B cell (primary cell): Measurements from ENCODE around the gene RGL1. TPM values are rescaled to one million over a fixed set of nuclear protein-coding genes. Genes with fewer than 3 reads are reported as not detected.

Source experiments
- ATAC-seq: fragments of 200-7000 bp; cut with Tn5 transposase; one replicate; pipeline ENCODE4 v1.10.0; 2021; ENCODE audit warnings: low read depth, mild to moderate bottlenecking, moderate number of reproducible peaks, moderate library complexity
- CTCF ChIA-PET: fragments of 350-600 bp; sonication (Branson Sonifier 250); formaldehyde crosslinking; loops from one replicate; lab custom pipeline; 2021; ENCODE audit warnings: antibody characterized with exemption, inconsistent platforms; lab: Charles Lee
- POLR2A ChIA-PET: fragments of 350-600 bp; sonication (Branson Sonifier 250); formaldehyde crosslinking; loops from one replicate; lab custom pipeline; 2021; ENCODE audit warnings: antibody characterized with exemption; lab: Charles Lee
- DNase-seq: peaks from one replicate; pipeline ENCODE4 v3.0.0; 2013
- H2AFZ ChIP-seq: 2 replicates; pipeline ENCODE4 v1.6.1; 2012; ENCODE audit warnings: mild to moderate bottlenecking, low read depth, low read length; ENCODE audit not compliant: insufficient read depth, poor library complexity, severe bottlenecking
- H3K27ac ChIP-seq, 2 donors: 1 replicate in 1 of 2; 2 replicates in 1 of 2; pipeline ENCODE4 v1.5.1; 2012 to 2013; ENCODE audit warnings: low read length in 2 of 2, mild to moderate bottlenecking in 2 of 2, moderate library complexity in 1 of 2
- H3K27me3 ChIP-seq, 4 experiments: fragments of 200-600 bp in 1 of 4; sonication (generic) in 1 of 4; replicated peaks in 1 of 4; 1 replicate in 2 of 4; 2 replicates in 2 of 4; pipeline versions ENCODE4 v1.6.1 to v1.7.0; 2013 to 2016; ENCODE audit warnings: low read length in 3 of 4, mild to moderate bottlenecking in 2 of 4, mixed read lengths in 1 of 4, moderate library complexity in 1 of 4; ENCODE audit not compliant: insufficient read depth in 4 of 4, control insufficient read depth in 3 of 4; ENCODE audit errors: control extremely low read depth in 1 of 4
- H3K36me3 ChIP-seq, 2 experiments: replicated peaks in 1 of 2; 1 replicate in 1 of 2; 2 replicates in 1 of 2; pipeline versions ENCODE4 v1.6.1 to v1.7.1; 2013; ENCODE audit warnings: low read length in 1 of 2; ENCODE audit not compliant: insufficient read depth in 2 of 2, control insufficient read depth in 1 of 2; ENCODE audit errors: control extremely low read depth in 1 of 2, extremely low read depth in 1 of 2
- H3K4me1 ChIP-seq, 2 donors: fragments of 200-600 bp in 1 of 2; sonication (generic) in 1 of 2; 1 replicate in 1 of 2; 2 replicates in 1 of 2; pipeline versions ENCODE4 v1.5.1 to v1.6.1; 2013 to 2017; ENCODE audit warnings: low read length in 2 of 2; ENCODE audit not compliant: control insufficient read depth in 2 of 2, insufficient read depth in 2 of 2
- H3K4me2 ChIP-seq: replicated peaks from 2 replicates; pipeline ENCODE3; 2012; ENCODE audit warnings: mild to moderate bottlenecking, low read depth, low read length; ENCODE audit not compliant: poor library complexity, severe bottlenecking
- H3K4me3 ChIP-seq, 5 experiments: fragments of 200-600 bp in 1 of 5; sonication (generic) in 1 of 5; 1 replicate in 3 of 5; 2 replicates in 2 of 5; pipeline versions ENCODE4 v1.5.1 to v1.7.0; 2011 to 2016; ENCODE audit warnings: low read length in 4 of 5, mild to moderate bottlenecking in 4 of 5, low read depth in 2 of 5, control low read depth in 1 of 5, moderate library complexity in 1 of 5; ENCODE audit not compliant: insufficient read depth in 1 of 5; ENCODE audit errors: control extremely low read depth in 1 of 5, extremely low read depth in 1 of 5
- H3K79me2 ChIP-seq: fragments of 200-600 bp; sonication (generic); one replicate; pipeline ENCODE4 v1.6.0; 2016; ENCODE audit warnings: low read length; ENCODE audit not compliant: control insufficient read depth, insufficient read depth
- H3K9ac ChIP-seq: fragments of 200-600 bp; sonication (generic); 2 replicates; pipeline ENCODE4 v1.6.1; 2017; ENCODE audit warnings: mild to moderate bottlenecking, low read length, moderate library complexity
- H3K9me3 ChIP-seq, 3 donors: one replicate each; pipeline versions ENCODE4 v1.6.1 to v1.7.1; 2013; ENCODE audit warnings: low read length in 2 of 3; ENCODE audit not compliant: control insufficient read depth in 2 of 3, insufficient read depth in 1 of 3; ENCODE audit errors: control extremely low read depth in 1 of 3
- H4K20me1 ChIP-seq: 2 replicates; pipeline ENCODE4 v1.6.0; 2012; ENCODE audit warnings: mild to moderate bottlenecking, low read length; ENCODE audit not compliant: insufficient read depth, control insufficient read depth, poor library complexity, severe bottlenecking
- H3K27ac Mint-ChIP-seq: one replicate; pipeline ENCODE4 v1.8.0; 2021; ENCODE audit warnings: mixed read lengths
- H3K27me3 Mint-ChIP-seq: one replicate; pipeline ENCODE4 v1.8.0; 2021; ENCODE audit warnings: mixed read lengths
- H3K4me1 Mint-ChIP-seq: one replicate; pipeline ENCODE4 v1.8.0; 2021; ENCODE audit warnings: mixed read lengths
- H3K4me3 Mint-ChIP-seq: one replicate; pipeline ENCODE4 v1.8.0; 2021; ENCODE audit warnings: mixed read lengths
- H3K9me3 Mint-ChIP-seq: one replicate; pipeline ENCODE4 v1.8.0; 2022; ENCODE audit warnings: mixed read lengths; ENCODE audit not compliant: insufficient read depth
- EZH2 ChIP-seq: IDR thresholded peaks from 2 replicates; pipeline ENCODE4 v1.6.1; 2012; ENCODE audit warnings: borderline replicate concordance, low read depth, mild to moderate bottlenecking, moderate library complexity, low read length; ENCODE audit not compliant: insufficient read depth, poor library complexity, severe bottlenecking
- WGBS: methylation state at CpG from one replicate; pipeline ENCODE4 v1.1.5; 2013; ENCODE audit warnings: missing lambda C conversion rate; ENCODE audit not compliant: insufficient coverage; 5-methylcytosine and 5-hydroxymethylcytosine counted together
- intact Hi-C: fragments of 100-400 bp; cut with micrococcal nuclease; formaldehyde crosslinking; loops from one replicate; pipeline ENCODE4 v1.10.0; 2022
- polyA plus RNA-seq: library from polyadenylated mRNA; depleted of rRNA; stranded (reverse); fragments of >200 nt; gene quantifications from 2 replicates; pipeline ENCODE4 v1.2.3, GENCODE V29; 2012
- total RNA-seq, 2 donors: library from RNA; stranded (reverse); fragments of 120-200 nt in 1 of 2; gene quantifications; 1 replicate in 1 of 2; 2 replicates in 1 of 2; pipeline versions ENCODE4 v1.2.3 to v1.2.4, GENCODE V29; 2013 to 2022
- TF ChIP-seq, protein P1 (sequence below): fragments of 200-600 bp; IDR thresholded peaks from one replicate; pipeline ENCODE4 v1.8.0; 2022; ENCODE audit warnings: antibody characterized with exemption, mild to moderate bottlenecking

RGL1 gene
- total and polyA plus RNA-seq, 2 donors (not counting 1 experiment from before 2014, with no cell fraction given): 0.09 to 1.1 TPM

DNA sequence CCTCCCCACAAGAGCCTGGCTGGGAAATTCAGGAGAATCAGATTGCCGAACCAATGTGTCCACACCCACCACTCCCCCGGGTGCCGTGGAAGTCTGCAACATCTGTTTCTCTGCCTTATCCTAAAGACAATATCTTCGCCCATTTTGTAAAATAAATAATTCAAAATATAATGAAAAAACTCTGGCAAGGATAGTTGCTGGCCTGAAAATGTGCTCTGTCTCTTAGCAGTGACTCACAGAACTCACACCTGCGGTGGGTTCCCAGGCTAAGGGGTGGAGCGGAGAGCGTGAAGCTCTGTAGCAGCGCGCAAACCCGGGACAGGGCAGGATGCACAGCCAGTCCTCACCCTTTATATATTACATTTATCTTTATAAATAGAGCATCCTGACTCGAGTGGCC, 132.7 kb downstream of the RGL1 start:
- CTCF ChIA-PET: no interaction called here
- H3K4me2 ChIP-seq: no peak overlapping the region
- H3K9ac ChIP-seq: no peak overlapping the region
- no peak overlapping the region for H2AFZ ChIP-seq
- Mint-ChIP-seq H3K4me3 (no peak overlapping the region), H3K4me1 (no peaks in the 10 kb centered on the region), H3K27me3 (peaks cover 21% of the 10 kb centered on the region), H3K27ac (no peak overlapping the region), H3K9me3 (no peaks in the 10 kb centered on the region)
- TF ChIP-seq, protein P1, sequence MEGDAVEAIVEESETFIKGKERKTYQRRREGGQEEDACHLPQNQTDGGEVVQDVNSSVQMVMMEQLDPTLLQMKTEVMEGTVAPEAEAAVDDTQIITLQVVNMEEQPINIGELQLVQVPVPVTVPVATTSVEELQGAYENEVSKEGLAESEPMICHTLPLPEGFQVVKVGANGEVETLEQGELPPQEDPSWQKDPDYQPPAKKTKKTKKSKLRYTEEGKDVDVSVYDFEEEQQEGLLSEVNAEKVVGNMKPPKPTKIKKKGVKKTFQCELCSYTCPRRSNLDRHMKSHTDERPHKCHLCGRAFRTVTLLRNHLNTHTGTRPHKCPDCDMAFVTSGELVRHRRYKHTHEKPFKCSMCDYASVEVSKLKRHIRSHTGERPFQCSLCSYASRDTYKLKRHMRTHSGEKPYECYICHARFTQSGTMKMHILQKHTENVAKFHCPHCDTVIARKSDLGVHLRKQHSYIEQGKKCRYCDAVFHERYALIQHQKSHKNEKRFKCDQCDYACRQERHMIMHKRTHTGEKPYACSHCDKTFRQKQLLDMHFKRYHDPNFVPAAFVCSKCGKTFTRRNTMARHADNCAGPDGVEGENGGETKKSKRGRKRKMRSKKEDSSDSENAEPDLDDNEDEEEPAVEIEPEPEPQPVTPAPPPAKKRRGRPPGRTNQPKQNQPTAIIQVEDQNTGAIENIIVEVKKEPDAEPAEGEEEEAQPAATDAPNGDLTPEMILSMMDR: no peak
- no peak for TF ChIP-seq EZH2
- no peaks in the 10 kb centered on the region for H3K36me3 ChIP-seq
- no peak for DNase-seq
- POLR2A ChIA-PET: no interaction called here
- H3K4me3 ChIP-seq: no peak overlapping the region
- H3K79me2 ChIP-seq: no peaks in the 10 kb centered on the region
- H4K20me1 ChIP-seq: no peaks in the 10 kb centered on the region
- no peak overlapping the region for H3K27ac ChIP-seq
- intact Hi-C loops: no loop called here
- WGBS: 100% methylated on average over 1 of the region's 11 CpGs
- ATAC-seq: no peak
- H3K4me1 ChIP-seq: no peaks in the 10 kb centered on the region
- peaks cover 0 to 3% (median 0%) of the 10 kb centered on the region in 4 experiments for H3K27me3 ChIP-seq
- peaks cover 0 to 3% (median 0%) of the 10 kb centered on the region in 3 donors for H3K9me3 ChIP-seq

DNA sequence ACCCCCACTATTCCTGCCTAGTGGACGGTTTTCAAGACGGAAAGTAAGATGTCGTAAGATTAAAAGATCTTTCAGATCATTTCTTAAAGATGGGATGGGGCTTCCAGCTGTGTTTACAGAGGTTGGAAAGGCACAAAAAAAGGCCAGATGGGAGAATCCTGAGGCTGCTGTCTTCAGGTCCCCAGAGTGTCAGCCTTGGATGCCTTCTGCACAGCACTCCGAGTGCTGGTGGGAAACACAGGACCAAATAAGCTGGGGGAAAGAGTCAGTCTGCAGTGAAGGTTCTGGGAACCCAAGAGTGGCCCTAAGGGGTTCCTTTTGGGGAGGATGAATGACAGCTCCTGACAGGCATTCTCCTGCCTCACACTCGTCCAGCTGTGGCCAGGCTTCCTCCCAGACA, 136.1 kb downstream of the RGL1 start:
- CTCF ChIA-PET: interaction anchor here (1.6 kb wide), 1 partner anchor 25 kb away, joined by 4 read pairs; no protein-coding TSS in a partner anchor

More for the DNA sequence above, 136.1 kb downstream of the RGL1 start:
- intact Hi-C loops: no loop called here
- peaks cover 3% of the 10 kb centered on the region for H3K4me1 Mint-ChIP-seq
- 88% methylated on average over 3 of the region's 5 CpGs for WGBS
- POLR2A ChIA-PET: no interaction called here
- H3K27me3 ChIP-seq: peaks cover 0 to 3% (median 0%) of the 10 kb centered on the region in 4 experiments
- no peak overlapping the region for H3K4me3 ChIP-seq
- H3K9me3 Mint-ChIP-seq: no peaks in the 10 kb centered on the region
- DNase-seq (no peak), ATAC-seq (no peak)
- H2AFZ ChIP-seq: no peak overlapping the region
- peaks cover 0 to 3% (median 0%) of the 10 kb centered on the region in 3 donors for H3K9me3 ChIP-seq
- H3K27ac Mint-ChIP-seq: no peak overlapping the region
- H3K27me3 Mint-ChIP-seq: peaks cover 25% of the 10 kb centered on the region
- no peak overlapping the region for H3K27ac ChIP-seq
- no peaks in the 10 kb centered on the region for H4K20me1 ChIP-seq
- H3K9ac ChIP-seq: no peak overlapping the region
- H3K79me2 ChIP-seq: no peaks in the 10 kb centered on the region
- no peak overlapping the region for H3K4me2 ChIP-seq
- TF ChIP-seq, protein P1: no peak
- TF ChIP-seq EZH2: no peak
- no peak overlapping the region for H3K4me3 Mint-ChIP-seq
- H3K4me1 ChIP-seq: no peaks in the 10 kb centered on the region
- H3K36me3 ChIP-seq: no peaks in the 10 kb centered on the region
